ENCODE measurements around the gene MED26. TPM values are rescaled to one million over a fixed set of nuclear protein-coding genes. Genes with fewer than 3 reads are reported as not detected.

MED26 gene
- total and polyA plus RNA-seq, 2 of the 13 experiments (the other 11 are each of a cell fraction or from before 2014, with no cell fraction given): 3.5 to 3.8 TPM

DNA sequence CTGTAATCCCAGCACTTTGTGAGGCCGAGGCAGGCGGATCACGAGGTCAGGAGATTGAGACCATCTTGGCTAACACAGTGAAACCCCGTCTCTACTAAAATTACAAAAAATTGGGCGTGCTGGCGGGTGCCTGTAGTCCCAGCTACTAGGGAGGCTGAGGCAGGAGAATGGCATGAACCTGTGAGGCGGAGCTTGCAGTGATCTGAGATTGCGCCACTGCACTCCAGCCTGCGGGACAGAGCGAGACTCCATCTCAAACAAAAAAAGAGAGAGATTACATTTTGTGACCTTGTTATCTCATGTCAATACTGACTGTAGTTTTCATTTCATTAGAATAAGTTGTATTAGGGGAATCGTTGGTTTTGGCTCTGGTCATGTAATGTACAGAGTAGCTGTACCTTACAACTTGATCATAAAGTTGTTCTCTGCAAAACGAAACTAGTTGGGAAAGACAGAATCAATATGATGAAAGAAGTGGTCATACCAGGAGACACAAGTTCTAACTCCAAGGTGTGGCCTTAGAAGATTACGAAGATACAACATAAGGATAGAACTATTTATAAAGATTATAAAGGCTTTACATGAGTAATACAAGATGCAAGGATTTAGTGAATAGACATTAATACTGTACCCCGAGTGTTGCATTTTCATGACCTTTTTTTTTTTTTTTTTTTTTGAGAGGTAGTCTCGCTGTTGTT is 48.2 kb upstream of the MED26 start (continued):
- TF ChIP-seq, protein P1, sequence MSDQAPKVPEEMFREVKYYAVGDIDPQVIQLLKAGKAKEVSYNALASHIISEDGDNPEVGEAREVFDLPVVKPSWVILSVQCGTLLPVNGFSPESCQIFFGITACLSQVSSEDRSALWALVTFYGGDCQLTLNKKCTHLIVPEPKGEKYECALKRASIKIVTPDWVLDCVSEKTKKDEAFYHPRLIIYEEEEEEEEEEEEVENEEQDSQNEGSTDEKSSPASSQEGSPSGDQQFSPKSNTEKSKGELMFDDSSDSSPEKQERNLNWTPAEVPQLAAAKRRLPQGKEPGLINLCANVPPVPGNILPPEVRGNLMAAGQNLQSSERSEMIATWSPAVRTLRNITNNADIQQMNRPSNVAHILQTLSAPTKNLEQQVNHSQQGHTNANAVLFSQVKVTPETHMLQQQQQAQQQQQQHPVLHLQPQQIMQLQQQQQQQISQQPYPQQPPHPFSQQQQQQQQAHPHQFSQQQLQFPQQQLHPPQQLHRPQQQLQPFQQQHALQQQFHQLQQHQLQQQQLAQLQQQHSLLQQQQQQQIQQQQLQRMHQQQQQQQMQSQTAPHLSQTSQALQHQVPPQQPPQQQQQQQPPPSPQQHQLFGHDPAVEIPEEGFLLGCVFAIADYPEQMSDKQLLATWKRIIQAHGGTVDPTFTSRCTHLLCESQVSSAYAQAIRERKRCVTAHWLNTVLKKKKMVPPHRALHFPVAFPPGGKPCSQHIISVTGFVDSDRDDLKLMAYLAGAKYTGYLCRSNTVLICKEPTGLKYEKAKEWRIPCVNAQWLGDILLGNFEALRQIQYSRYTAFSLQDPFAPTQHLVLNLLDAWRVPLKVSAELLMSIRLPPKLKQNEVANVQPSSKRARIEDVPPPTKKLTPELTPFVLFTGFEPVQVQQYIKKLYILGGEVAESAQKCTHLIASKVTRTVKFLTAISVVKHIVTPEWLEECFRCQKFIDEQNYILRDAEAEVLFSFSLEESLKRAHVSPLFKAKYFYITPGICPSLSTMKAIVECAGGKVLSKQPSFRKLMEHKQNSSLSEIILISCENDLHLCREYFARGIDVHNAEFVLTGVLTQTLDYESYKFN (CRISPR knock-in tag; conservative IDR thresholded peaks at IDR 0.05): 0 out of 2 replicates have a peak, but pooled peaks have one; percentile 14
- TF ChIP-seq CEBPG (CRISPR knock-in tag; IDR thresholded peaks at IDR 0.05) (peak; percentile 71), FOXA3 (CRISPR knock-in tag; IDR thresholded peaks at IDR 0.05) (0 out of 2 replicates have a peak, but pooled peaks have one; percentile 20), MEF2D (CRISPR knock-in tag; IDR thresholded peaks at IDR 0.05) (no peak), ZC3H4 (CRISPR knock-in tag; IDR thresholded peaks at IDR 0.05; ENCODE audit: borderline replicate concordance) (no peak), ZNF460 (CRISPR knock-in tag; IDR thresholded peaks at IDR 0.05; ENCODE audit: borderline replicate concordance) (no peak), FOSL2 (CRISPR knock-in tag; IDR thresholded peaks at IDR 0.05) (0 out of 2 replicates have a peak, but pooled peaks have one; percentile 16), ASH2L (IDR thresholded peaks at IDR 0.05; ENCODE audit: insufficient read length, low read depth, low read length) (peak; percentile 18), FOXA1 (IDR thresholded peaks at IDR 0.05) (no peak), FOXA1 (CRISPR knock-in tag; IDR thresholded peaks at IDR 0.05) (0 out of 2 replicates have a peak, but pooled peaks have one; percentile 10), SAP130 (CRISPR knock-in tag; IDR thresholded peaks at IDR 0.05; ENCODE audit: low read depth) (peak; percentile 43), CEBPB (IDR thresholded peaks at IDR 0.05; ENCODE audit: borderline replicate concordance, low read depth, low read length) (peak; percentile 59), HOXA3 (CRISPR knock-in tag; IDR thresholded peaks at IDR 0.05) (0 out of 2 replicates have a peak, but pooled peaks have one; percentile 22)
- TF ChIP-seq, protein P2, sequence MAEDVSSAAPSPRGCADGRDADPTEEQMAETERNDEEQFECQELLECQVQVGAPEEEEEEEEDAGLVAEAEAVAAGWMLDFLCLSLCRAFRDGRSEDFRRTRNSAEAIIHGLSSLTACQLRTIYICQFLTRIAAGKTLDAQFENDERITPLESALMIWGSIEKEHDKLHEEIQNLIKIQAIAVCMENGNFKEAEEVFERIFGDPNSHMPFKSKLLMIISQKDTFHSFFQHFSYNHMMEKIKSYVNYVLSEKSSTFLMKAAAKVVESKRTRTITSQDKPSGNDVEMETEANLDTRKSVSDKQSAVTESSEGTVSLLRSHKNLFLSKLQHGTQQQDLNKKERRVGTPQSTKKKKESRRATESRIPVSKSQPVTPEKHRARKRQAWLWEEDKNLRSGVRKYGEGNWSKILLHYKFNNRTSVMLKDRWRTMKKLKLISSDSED (CRISPR knock-in tag; IDR thresholded peaks at IDR 0.05): no peak
